ENCODE results near the gene ADAM12.
"Not testable (repeated sequence)": the region's sequence is repeated elsewhere in the genome, so short reads cannot be mapped to it uniquely, and the experiment has no call there.

The ADAM12 gene

DNA sequence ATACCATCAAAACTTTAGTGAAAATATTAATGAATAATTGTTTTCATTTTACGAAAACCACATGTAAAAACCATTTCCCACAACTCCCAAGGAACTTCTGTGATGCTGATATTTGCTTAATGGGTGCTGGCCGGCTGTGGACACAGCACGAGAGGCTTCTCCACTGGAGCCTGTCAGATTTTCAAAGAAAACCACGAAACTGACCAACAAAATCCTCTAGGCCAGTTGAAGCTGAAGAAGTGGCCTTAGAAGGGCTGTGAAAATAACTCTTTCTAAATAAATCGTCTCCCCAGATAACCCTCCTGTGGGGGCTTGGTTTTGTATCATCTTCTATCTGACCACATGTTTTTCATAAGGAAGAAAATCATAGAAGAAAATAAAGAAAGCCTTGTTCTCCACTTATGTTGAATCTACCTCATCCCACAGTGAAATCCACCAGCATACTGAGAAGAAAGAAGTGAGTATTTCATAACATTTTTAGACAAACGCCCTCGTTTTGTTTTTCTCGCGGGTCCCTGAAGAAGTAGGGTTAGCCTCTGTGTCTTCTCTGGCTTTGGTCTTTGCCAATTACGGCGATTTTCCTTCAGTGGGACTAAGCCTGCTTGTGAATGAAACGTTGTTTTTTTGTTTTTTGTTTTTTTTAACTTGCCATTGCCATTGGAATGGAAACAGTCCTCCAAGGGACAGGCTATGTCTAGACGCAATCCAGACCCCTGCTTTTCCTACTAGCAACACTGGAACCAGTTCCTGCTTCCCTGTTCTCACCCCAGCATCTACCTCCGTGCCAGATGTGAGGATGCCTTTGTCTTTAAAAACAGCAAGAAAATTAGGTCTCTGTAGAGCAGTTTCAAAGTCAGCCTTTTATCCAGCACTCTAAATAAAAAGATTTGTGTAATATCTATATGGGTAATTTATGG lies 123.9 kb downstream of the ADAM12 start:
- DNase-seq (ENCODE audit: low read depth in 1 of 2, low spot score in 1 of 2) = no peak

DNA sequence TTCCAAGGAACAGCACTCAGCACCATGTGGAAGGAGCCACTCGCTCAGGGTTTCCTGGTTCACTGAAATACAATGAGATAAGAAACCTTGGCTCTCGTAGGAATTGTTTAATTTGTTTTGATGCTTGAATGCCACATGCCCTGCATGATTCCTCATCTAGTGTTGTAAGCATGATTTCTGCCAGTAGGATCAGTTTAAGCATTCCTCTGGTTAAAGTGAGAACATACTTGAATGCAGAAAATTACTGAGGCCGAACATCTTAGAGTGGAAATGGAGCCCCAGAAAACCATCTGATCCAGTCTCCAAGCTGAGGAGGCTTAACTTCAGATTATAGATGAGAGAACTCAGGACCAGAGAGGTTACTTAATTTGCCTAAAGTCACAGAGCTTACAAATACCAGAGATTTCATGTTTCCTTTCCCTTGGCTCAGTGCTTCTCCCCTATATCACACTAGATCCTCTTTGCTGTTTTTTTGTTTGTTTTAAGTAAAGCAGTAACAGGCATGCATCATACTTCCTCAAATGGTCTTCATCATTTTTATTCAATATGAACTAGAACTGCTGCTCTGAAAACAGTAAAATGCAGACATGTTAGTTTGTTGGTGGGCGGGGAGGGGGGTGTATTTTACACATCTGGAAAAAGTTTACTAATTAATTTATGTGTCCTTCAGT lies 125.1 kb downstream of the ADAM12 start:
- DNase-seq (ENCODE audit: low read depth in 1 of 2, low spot score in 1 of 2) = no peak

DNA sequence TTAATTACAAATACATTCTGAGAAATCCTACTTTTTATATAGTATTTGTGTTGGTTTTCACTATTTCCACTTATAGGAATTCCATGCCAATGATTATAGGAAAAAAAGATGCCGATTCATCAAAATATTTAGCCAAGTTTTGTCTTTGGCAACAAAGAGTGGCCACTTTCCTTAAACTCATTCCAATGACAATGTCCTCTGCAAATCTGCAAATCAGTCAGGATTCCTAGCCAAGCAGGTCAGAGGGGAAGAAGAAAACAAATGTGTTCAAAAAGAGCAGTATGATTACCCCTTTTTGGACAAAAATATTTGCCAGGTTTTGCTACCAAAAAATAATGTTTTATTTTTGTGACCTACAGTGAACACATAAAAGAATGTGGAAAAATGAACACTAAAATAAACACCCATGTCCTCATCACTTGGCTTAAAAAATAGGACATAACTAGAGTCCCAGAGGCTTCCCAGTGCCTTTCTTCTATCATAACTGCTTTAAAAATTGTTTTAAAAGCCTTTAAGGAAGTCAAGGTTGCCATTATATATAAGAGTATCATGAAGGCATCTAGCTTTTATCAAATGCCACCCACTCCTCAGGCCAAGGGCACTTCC lies 125.9 kb downstream of the ADAM12 start:
- no peak for DNase-seq (ENCODE audit: low read depth in 1 of 2, low spot score in 1 of 2)

GRCh38 chr10:126259760-126260479 lies 128.4 kb downstream of the ADAM12 start:
- DNase-seq (ENCODE audit: low read depth in 1 of 2, low spot score in 1 of 2) = no peak

GRCh38 chr10:126256864-126257263 lies 131.4 kb downstream of the ADAM12 start:
- no peak for DNase-seq (ENCODE audit: low read depth in 1 of 2, low spot score in 1 of 2)

- DNase-seq (ENCODE audit: low read depth in 1 of 2, low spot score in 1 of 2) = no peak
Observed at GRCh38 chr10:126255313-126255712, 133.0 kb downstream of the ADAM12 start.

DNA sequence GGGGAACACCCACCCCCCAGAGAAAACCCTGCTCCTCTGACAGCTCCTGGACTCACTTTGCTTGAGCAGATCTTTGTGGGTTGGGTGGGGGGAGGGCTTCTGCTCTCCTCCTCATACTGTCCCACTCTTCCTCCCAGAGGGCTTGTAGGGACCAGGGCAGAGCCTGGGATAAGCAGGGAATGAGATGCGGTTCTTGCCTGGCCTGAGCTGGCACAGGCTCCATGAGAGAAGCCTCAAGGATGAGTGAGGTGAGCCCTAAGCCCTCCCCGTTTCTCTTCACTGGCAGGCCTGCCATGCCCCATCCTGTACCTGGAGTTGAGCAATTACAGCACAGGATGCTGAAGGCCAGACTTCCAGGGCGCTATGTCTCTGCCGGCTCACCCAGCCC lies 134.7 kb downstream of the ADAM12 start:
- no peak for DNase-seq (ENCODE audit: low read depth in 1 of 2, low spot score in 1 of 2)

- DNase-seq (ENCODE audit: low read depth in 1 of 2, low spot score in 1 of 2) = no peak
Observed at GRCh38 chr10:126252884-126253610, 135.2 kb downstream of the ADAM12 start.

GRCh38 chr10:126251778-126252407 lies 136.4 kb downstream of the ADAM12 start:
- DNase-seq (ENCODE audit: low read depth in 1 of 2, low spot score in 1 of 2) = no peak

GRCh38 chr10:126250527-126251310 lies 137.6 kb downstream of the ADAM12 start:
- DNase-seq (ENCODE audit: low read depth in 1 of 2, low spot score in 1 of 2) = no peak

DNA sequence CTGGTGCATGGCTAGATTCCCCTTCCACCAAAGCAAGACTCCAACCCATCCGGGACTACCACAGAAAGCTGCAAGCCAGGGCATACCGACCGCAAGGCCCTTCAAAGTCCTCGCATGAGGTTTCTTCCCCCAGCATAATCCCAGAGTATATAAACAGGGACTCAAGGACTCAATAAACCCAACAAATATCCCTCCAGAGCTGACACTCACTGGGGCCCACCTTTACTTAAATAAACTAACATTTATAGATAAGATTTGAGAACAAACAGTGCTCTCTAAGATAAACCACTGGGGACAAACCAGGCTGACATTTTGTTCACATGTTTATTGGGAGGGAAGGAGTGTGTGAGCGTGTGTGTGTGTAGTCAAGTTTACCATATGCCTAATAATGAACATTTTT lies 138.2 kb downstream of the ADAM12 start:
- no peak for DNase-seq (ENCODE audit: low read depth in 1 of 2, low spot score in 1 of 2)

- DNase-seq (ENCODE audit: low read depth in 1 of 2, low spot score in 1 of 2) = no peak
Observed at GRCh38 chr10:126247446-126247975, 140.8 kb downstream of the ADAM12 start.

GRCh38 chr10:126246396-126246795 lies 141.9 kb downstream of the ADAM12 start:
- DNase-seq (ENCODE audit: low read depth in 1 of 2, low spot score in 1 of 2) = not testable (repeated sequence)

DNA sequence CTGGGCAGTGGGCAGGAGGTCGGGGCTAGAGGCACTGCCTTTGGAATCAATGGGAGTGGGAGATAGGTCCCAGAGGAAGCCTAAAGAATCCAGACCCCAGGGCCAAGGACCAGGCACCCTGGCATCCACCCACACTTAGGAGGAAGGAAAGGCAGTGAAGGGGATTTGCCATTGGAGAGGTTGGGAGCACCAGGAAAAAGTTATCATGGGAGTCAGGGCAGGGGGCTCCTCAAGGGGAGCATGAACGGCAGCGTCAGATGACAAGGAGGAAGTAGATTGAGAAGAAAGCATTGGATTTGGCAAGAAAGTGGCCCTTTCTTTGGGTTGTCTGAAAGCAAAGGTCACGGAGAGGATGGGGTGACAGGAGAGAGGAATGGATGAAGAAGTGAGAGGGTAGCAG lies 142.8 kb downstream of the ADAM12 start:
- DNase-seq (ENCODE audit: low read depth in 1 of 2, low spot score in 1 of 2) = no peak

DNA sequence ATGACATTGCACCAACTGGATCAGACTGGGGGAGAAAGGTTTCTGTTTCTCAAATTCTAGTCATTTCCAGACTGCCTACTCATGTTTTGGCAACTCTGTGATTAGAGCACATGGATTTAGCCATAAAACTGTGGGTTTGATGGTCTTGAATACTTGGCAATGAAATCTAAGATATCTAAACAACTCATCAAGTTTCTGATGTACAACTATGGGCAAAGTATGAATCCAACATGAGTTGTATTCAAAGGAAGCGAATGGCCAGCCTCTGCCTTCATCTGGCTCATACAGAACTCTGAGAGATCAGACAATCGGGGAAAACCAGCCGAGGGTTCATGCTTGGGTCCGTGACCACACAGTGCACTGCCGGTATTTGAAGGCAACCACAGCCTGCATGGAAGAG lies 144.3 kb downstream of the ADAM12 start:
- no peak for DNase-seq (ENCODE audit: low read depth in 1 of 2, low spot score in 1 of 2)

- no peak for DNase-seq (ENCODE audit: low read depth in 1 of 2, low spot score in 1 of 2)
Observed at GRCh38 chr10:126243306-126243705, 145.0 kb downstream of the ADAM12 start.

DNA sequence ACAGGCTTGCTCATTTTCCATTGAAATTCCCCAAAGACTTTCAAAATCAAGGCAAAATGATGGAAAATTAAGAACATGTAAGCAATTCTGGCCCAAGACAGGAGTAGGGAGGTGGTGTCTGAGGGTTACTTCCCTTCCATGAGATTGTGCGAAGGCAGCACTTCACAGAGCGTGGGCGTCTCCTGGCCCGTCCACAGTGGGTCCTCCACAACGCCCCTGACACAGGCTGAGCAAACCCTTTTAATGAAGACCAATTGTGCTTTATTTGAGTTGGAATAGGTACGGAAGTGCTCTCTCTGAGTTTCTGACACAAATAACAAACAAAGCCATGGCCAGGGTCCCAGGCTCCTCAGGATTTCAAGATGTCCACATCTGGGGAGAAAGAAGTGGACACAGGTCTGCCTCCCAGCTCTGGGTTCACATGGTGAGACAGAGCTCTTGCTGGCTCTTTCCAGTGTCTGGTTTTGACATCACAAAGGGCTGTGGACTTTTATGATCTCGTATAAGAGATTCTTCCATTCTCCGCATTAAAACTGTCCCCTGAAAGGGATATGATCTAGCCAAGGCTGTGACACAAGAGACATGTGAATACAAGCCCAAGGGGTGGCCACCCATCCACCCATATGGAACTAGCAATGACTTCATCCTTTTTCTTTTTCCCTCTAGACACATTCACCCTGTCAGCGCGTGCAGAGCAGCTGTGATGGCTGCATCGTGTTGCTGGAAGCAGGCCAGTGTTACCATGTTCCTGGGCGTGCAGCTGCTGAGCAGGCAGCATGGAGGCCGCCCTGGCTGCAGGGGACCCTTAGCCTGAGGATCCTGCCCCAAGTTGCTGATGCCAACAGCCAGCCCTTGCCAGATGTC lies 145.6 kb downstream of the ADAM12 start:
- DNase-seq (ENCODE audit: low read depth in 1 of 2, low spot score in 1 of 2) = no peak

- DNase-seq (ENCODE audit: low read depth in 1 of 2, low spot score in 1 of 2) = no peak
Observed at GRCh38 chr10:126240483-126240882, 147.8 kb downstream of the ADAM12 start.
